ENCODE data around the gene ESM1.

Gene ESM1

DNA sequence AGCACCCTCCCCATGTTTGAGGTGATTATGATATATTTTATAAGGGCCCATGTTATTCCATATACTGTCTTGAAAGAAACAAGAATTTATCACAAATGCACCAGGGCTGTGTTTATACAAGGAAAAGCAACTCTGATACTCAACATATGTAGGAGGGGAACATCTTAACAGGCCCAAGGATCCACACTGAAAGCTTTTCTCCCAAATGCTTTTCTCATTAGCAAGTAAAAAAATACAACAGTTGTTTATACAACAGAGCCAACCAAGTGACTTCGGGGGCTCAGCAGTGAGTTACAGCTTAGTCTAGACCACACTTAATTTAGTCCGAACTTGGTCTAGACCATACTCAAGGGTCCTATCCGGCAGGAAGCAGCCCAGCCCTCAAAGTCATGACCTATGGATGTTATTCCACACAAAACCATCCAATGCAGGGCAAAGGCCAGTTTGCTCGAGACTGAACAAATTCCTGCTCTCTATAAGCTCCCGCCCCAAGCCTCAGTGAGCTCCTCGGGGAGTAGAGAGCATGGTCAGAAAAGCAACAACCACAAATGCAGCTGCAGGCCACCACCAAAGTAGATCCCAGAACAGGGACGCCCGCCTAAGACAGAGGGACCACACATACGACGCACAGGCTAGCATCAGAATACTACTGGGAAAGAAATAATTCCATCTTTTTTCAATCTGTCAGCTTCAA is 45.4 kb upstream of the ESM1 start:
- Histone ChIP-seq H3K4me1 (ENCODE audit: control insufficient read depth, low read length) (no peaks in the 10 kb centered on the region), H4K20me1 (ENCODE audit: control insufficient read depth, insufficient read depth, low read depth, low read length) (no peaks in the 10 kb centered on the region), H3K9me2 (replicated peaks; ENCODE audit: control insufficient read depth, low read length) (no peaks in the 10 kb centered on the region), H3K9me3 (ENCODE audit: control insufficient read depth, insufficient read depth, low read length) (no peaks in the 10 kb centered on the region), H3K79me2 (ENCODE audit: control insufficient read depth, low read length) (no peaks in the 10 kb centered on the region), H3K36me3 (ENCODE audit: control insufficient read depth, low read length) (no peaks in the 10 kb centered on the region), H3K27ac (ENCODE audit: low read depth, low read length) (no peak overlapping the region), H3F3A (ENCODE audit: control insufficient read depth, insufficient read depth) (no peaks in the 10 kb centered on the region), H3K4me3 (ENCODE audit: low read length) (no peak overlapping the region), H3K4me2 (ENCODE audit: low read length) (no peak overlapping the region), H3K27me3 (ENCODE audit: control insufficient read depth, low read length) (0 out of 2 replicates have a peak, but pooled peaks cover 3% of the 10 kb centered on the region)
- TF ChIP-seq CTCF (IDR thresholded peaks at IDR 0.05; ENCODE audit: low read depth, low read length, poor library complexity, severe bottlenecking), result no peak
- TF ChIP-seq EZH2phosphoT487 (IDR thresholded peaks at IDR 0.05; ENCODE audit: borderline replicate concordance, low read length), result no peak

DNA sequence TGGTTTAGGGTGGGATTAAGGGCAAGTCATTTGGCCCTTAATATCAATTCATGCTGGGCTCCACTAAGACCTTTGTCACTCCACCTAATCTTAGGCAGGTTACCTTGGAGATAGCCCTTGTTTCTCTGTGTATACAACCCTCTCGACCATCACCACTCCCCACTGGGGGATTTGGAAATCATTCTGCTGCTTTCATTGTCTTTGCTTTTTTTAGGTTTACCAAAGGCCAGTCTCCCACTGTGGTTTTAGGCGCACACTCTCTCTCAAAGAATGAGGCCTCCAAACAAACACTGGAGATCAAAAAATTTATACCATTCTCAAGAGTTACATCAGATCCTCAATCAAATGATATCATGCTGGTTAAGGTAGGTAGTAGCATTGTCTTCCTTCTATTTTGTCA is 44.8 kb upstream of the ESM1 start:
- Histone ChIP-seq H3K9me3 (ENCODE audit: control insufficient read depth, insufficient read depth, low read length) (no peaks in the 10 kb centered on the region), H4K20me1 (ENCODE audit: control insufficient read depth, insufficient read depth, low read depth, low read length) (no peaks in the 10 kb centered on the region), H3K9me2 (replicated peaks; ENCODE audit: control insufficient read depth, low read length) (no peaks in the 10 kb centered on the region), H3K36me3 (ENCODE audit: control insufficient read depth, low read length) (no peaks in the 10 kb centered on the region), H3K4me2 (ENCODE audit: low read length) (no peak overlapping the region), H3F3A (ENCODE audit: control insufficient read depth, insufficient read depth) (no peaks in the 10 kb centered on the region), H3K27ac (ENCODE audit: low read depth, low read length) (no peak overlapping the region), H3K27me3 (ENCODE audit: control insufficient read depth, low read length) (0 out of 2 replicates have a peak, but pooled peaks cover 3% of the 10 kb centered on the region), H3K4me3 (ENCODE audit: low read length) (no peak overlapping the region), H3K79me2 (ENCODE audit: control insufficient read depth, low read length) (no peaks in the 10 kb centered on the region), H3K4me1 (ENCODE audit: control insufficient read depth, low read length) (no peaks in the 10 kb centered on the region)
- TF ChIP-seq EZH2phosphoT487 (IDR thresholded peaks at IDR 0.05; ENCODE audit: borderline replicate concordance, low read length) (no peak), CTCF (IDR thresholded peaks at IDR 0.05; ENCODE audit: low read depth, low read length, poor library complexity, severe bottlenecking) (no peak)

- Histone ChIP-seq H3K36me3 (ENCODE audit: control insufficient read depth, low read length) (no peaks in the 10 kb centered on the region), H3K4me1 (ENCODE audit: control insufficient read depth, low read length) (no peaks in the 10 kb centered on the region), H3K9me2 (replicated peaks; ENCODE audit: control insufficient read depth, low read length) (no peaks in the 10 kb centered on the region), H3K27ac (ENCODE audit: low read depth, low read length) (no peak overlapping the region), H3K4me3 (ENCODE audit: low read length) (no peak overlapping the region), H3K27me3 (ENCODE audit: control insufficient read depth, low read length) (0 out of 2 replicates have a peak, but pooled peaks cover 3% of the 10 kb centered on the region), H3K9me3 (ENCODE audit: control insufficient read depth, insufficient read depth, low read length) (no peaks in the 10 kb centered on the region), H3F3A (ENCODE audit: control insufficient read depth, insufficient read depth) (no peaks in the 10 kb centered on the region), H3K4me2 (ENCODE audit: low read length) (no peak overlapping the region), H4K20me1 (ENCODE audit: control insufficient read depth, insufficient read depth, low read depth, low read length) (no peaks in the 10 kb centered on the region), H3K79me2 (ENCODE audit: control insufficient read depth, low read length) (no peaks in the 10 kb centered on the region)
- TF ChIP-seq EZH2phosphoT487 (IDR thresholded peaks at IDR 0.05; ENCODE audit: borderline replicate concordance, low read length), result no peak
- no peak for TF ChIP-seq CTCF (IDR thresholded peaks at IDR 0.05; ENCODE audit: low read depth, low read length, poor library complexity, severe bottlenecking)
Measured at GRCh38 chr5:55027595-55027994, 42.2 kb upstream of the ESM1 start.

Measured in DOHH2 (cell line).